ENCODE data around the gene CPD. TPM values are rescaled to one million over a fixed set of nuclear protein-coding genes. Genes with fewer than 3 reads are reported as not detected.

The CPD gene
- total and polyA plus RNA-seq, 9 of the 15 experiments (the other 6 are each of a cell fraction or from before 2014, with no cell fraction given): 4.5 to 24.4 (median 20.4) TPM

DNA sequence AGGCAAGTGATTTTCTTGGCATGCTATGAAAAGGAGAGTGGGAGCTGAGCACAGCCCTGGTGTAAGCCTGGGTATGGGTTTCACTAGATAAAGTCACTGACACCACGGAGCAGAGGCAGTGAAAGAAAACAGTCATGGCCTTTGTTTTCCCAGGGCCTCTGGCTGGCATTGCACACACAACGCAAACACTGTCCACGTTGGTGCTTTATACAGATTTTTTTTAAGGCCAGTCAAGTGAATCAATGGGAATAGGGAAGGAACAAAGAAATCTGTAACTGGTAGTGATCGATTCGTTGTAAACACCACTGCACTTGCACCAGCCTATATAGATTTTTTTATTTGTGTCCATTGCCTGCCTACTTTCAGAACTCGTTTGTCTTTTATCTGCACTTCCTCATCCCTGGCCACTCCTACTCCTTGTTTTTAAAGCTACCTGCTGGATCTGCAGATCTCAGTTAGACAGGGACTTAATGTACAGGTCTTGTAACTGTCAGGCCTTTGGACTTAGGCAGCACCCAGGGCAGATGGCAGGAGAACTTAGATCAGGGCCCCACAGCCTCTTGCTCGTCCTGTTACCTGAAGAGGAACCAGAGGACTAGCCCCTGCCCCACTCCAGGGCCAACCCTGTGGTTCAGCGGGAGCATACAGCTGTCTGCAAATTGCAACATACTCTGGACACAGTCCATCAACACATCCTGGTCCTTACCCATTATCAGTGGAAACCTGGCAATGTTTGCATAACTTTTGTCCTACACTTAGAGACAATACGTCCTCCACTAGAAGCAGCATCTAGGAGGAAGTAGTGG is 34.2 kb upstream of the CPD start (continued):
- TF ChIP-seq MYNN (IDR thresholded peaks at IDR 0.05) (peak; percentile 31; the same call in 1 of the 2 replicates), MYNN (CRISPR knock-in tag; IDR thresholded peaks at IDR 0.05) (no peak), ZNF76 (CRISPR knock-in tag; IDR thresholded peaks at IDR 0.05; ENCODE audit: borderline replicate concordance) (no peak), MTF1 (CRISPR knock-in tag; IDR thresholded peaks at IDR 0.05; ENCODE audit: borderline replicate concordance) (no peak), ARID1B (IDR thresholded peaks at IDR 0.05) (peak; percentile 85), POU5F1 (IDR thresholded peaks at IDR 0.05; ENCODE audit: borderline replicate concordance, low read depth, low read length, partially characterized antibody) (no peak), NBN (IDR thresholded peaks at IDR 0.05; ENCODE audit: low read depth) (peak; percentile 48; the same call in 1 of the 2 replicates), NFE2 (IDR thresholded peaks at IDR 0.05; ENCODE audit: low read depth) (no peak), ZFX (CRISPR knock-in tag; IDR thresholded peaks at IDR 0.05) (no peak), KLF10 (CRISPR knock-in tag; IDR thresholded peaks at IDR 0.05) (no peak), PCBP2 (IDR thresholded peaks at IDR 0.05; ENCODE audit: low read depth, low read length, poor library complexity, severe bottlenecking) (no peak), C11orf30 (IDR thresholded peaks at IDR 0.05; ENCODE audit: low read depth) (no peak), RCOR1 (IDR thresholded peaks at IDR 0.05; ENCODE audit: borderline replicate concordance in 1 of 2, low read depth in 2 of 2, low read length in 2 of 2) (peak in 1 of 2 experiments; percentile 93; a peak in 2 of 4 replicates), SIN3B (IDR thresholded peaks at IDR 0.05; ENCODE audit: low read depth) (no peak), ZC3H11A (IDR thresholded peaks at IDR 0.05; ENCODE audit: low read depth, low read length) (no peak), SMAD1 (IDR thresholded peaks at IDR 0.05; ENCODE audit: low read depth, low read length, partially characterized antibody) (peak; percentile 34)
- TF ChIP-seq, protein P1, sequence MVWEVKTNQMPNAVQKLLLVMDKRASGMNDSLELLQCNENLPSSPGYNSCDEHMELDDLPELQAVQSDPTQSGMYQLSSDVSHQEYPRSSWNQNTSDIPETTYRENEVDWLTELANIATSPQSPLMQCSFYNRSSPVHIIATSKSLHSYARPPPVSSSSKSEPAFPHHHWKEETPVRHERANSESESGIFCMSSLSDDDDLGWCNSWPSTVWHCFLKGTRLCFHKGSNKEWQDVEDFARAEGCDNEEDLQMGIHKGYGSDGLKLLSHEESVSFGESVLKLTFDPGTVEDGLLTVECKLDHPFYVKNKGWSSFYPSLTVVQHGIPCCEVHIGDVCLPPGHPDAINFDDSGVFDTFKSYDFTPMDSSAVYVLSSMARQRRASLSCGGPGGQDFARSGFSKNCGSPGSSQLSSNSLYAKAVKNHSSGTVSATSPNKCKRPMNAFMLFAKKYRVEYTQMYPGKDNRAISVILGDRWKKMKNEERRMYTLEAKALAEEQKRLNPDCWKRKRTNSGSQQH (CRISPR knock-in tag; IDR thresholded peaks at IDR 0.05): no peak
- TF ChIP-seq, protein P2, sequence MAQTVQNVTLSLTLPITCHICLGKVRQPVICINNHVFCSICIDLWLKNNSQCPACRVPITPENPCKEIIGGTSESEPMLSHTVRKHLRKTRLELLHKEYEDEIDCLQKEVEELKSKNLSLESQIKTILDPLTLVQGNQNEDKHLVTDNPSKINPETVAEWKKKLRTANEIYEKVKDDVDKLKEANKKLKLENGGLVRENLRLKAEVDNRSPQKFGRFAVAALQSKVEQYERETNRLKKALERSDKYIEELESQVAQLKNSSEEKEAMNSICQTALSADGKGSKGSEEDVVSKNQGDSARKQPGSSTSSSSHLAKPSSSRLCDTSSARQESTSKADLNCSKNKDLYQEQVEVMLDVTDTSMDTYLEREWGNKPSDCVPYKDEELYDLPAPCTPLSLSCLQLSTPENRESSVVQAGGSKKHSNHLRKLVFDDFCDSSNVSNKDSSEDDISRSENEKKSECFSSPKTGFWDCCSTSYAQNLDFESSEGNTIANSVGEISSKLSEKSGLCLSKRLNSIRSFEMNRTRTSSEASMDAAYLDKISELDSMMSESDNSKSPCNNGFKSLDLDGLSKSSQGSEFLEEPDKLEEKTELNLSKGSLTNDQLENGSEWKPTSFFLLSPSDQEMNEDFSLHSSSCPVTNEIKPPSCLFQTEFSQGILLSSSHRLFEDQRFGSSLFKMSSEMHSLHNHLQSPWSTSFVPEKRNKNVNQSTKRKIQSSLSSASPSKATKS (CRISPR knock-in tag; IDR thresholded peaks at IDR 0.05): no peak
- TF ChIP-seq, protein P3, sequence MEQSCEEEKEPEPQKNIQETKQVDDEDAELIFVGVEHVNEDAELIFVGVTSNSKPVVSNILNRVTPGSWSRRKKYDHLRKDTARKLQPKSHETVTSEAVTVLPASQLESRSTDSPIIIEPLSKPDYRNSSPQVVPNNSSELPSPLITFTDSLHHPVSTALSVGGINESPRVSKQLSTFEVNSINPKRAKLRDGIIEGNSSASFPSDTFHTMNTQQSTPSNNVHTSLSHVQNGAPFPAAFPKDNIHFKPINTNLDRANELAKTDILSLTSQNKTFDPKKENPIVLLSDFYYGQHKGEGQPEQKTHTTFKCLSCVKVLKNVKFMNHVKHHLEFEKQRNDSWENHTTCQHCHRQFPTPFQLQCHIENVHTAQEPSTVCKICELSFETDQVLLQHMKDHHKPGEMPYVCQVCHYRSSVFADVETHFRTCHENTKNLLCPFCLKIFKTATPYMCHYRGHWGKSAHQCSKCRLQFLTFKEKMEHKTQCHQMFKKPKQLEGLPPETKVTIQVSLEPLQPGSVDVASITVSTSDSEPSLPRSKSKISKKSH (CRISPR knock-in tag; IDR thresholded peaks at IDR 0.05): no peak
- TF ChIP-seq, protein P4, sequence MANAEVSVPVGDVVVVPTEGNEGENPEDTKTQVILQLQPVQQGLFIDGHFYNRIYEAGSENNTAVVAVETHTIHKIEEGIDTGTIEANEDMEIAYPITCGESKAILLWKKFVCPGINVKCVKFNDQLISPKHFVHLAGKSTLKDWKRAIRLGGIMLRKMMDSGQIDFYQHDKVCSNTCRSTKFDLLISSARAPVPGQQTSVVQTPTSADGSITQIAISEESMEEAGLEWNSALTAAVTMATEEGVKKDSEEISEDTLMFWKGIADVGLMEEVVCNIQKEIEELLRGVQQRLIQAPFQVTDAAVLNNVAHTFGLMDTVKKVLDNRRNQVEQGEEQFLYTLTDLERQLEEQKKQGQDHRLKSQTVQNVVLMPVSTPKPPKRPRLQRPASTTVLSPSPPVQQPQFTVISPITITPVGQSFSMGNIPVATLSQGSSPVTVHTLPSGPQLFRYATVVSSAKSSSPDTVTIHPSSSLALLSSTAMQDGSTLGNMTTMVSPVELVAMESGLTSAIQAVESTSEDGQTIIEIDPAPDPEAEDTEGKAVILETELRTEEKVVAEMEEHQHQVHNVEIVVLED (CRISPR knock-in tag; IDR thresholded peaks at IDR 0.05): no peak
